ENCODE measurements around the gene HCFC1R1. TPM values are rescaled to one million over a fixed set of nuclear protein-coding genes. Genes with fewer than 3 reads are reported as not detected.

The HCFC1R1 gene
- total and polyA plus RNA-seq, 2 of the 8 experiments (the other 6 are each of a cell fraction or from before 2014, with no cell fraction given): 72.7 to 138 TPM

- Histone ChIP-seq H3K27ac (ENCODE audit: low read depth, low read length) (no peak overlapping the region; the same call in 1 of the 2 replicates), H3K4ac (replicated peaks; ENCODE audit: insufficient read length, low read depth, low read length) (peak overlapping the region; percentile 91), H2BK120ac (replicated peaks; ENCODE audit: low read depth, low read length) (no peak overlapping the region), H4K20me1 (replicated peaks in 1 of 2; ENCODE audit: control insufficient read depth in 1 of 2, insufficient read depth in 2 of 2, low read length in 2 of 2) (peaks cover 0 to 2% of the 10 kb centered on the region in 2 experiments), H2BK20ac (ENCODE audit: low read length) (peak overlapping the region; percentile 80; the same call in 1 of the 2 replicates), H3K79me1 (ENCODE audit: low read depth, low read length) (no peaks in the 10 kb centered on the region), H3K36me3 (ENCODE audit: control insufficient read depth in 2 of 4, insufficient read depth in 4 of 4, low read length in 3 of 4) (no peaks in the 10 kb centered on the region), H2AK5ac (ENCODE audit: low read depth, low read length) (peak overlapping the region; percentile 39; the same call in 1 of the 2 replicates), H2AFZ (ENCODE audit: low read length) (no peak overlapping the region), H3K79me2 (ENCODE audit: control insufficient read depth in 1 of 2, insufficient read depth in 2 of 2, low read length in 2 of 2) (no peaks in the 10 kb centered on the region), H3K9ac (replicated peaks in 1 of 4; ENCODE audit: extremely low read depth in 1 of 4, low read depth in 3 of 4, low read length in 3 of 4) (no peak overlapping the region), H4K8ac (ENCODE audit: extremely low read depth, insufficient read depth, low read length) (peak overlapping the region; percentile 71), H3K18ac (ENCODE audit: extremely low read depth, low read length) (peak overlapping the region; percentile 32; the same call in 1 of the 2 replicates), H3K4me3 (ENCODE audit: extremely low read depth in 1 of 4, insufficient read depth in 2 of 4, low read depth in 3 of 4, low read length in 4 of 4) (no peak overlapping the region), H3K9me3 (ENCODE audit: insufficient read depth in 2 of 2, low read depth in 1 of 2, low read length in 1 of 2) (no peaks in the 10 kb centered on the region), H4K5ac (ENCODE audit: insufficient read length, low read depth, low read length) (no peak overlapping the region), H2BK12ac (ENCODE audit: low read depth, low read length) (peak overlapping the region; percentile 27; the same call in 1 of the 2 replicates), H3K4me1 (replicated peaks in 1 of 4; ENCODE audit: control insufficient read depth in 3 of 4, insufficient read depth in 4 of 4, low read length in 3 of 4) (peaks cover 0 to 27% (median 7%) of the 10 kb centered on the region in 4 experiments; a peak in 6 of 7 replicates), H3K23ac (ENCODE audit: insufficient read length) (no peak overlapping the region), H3K23me2 (ENCODE audit: low read depth, low read length) (no peaks in the 10 kb centered on the region; the same call in 1 of the 2 replicates), H4K91ac (replicated peaks; ENCODE audit: insufficient read length, low read length) (no peak overlapping the region), H2BK5ac (ENCODE audit: low read depth, low read length) (peak overlapping the region; percentile 66; the same call in 1 of the 2 replicates), H3K14ac (ENCODE audit: insufficient read length) (no peak overlapping the region), H2BK15ac (ENCODE audit: low read length) (0 out of 2 replicates have a peak overlapping the region, but pooled peaks have one; percentile 46), H3K27me3 (replicated peaks in 1 of 4; ENCODE audit: control insufficient read depth in 3 of 4, extremely low read depth in 1 of 4, insufficient read depth in 3 of 4, low read length in 3 of 4) (no peaks in the 10 kb centered on the region), H3K56ac (replicated peaks; ENCODE audit: insufficient read length, low read depth, low read length) (no peak overlapping the region), H3K4me2 (ENCODE audit: insufficient read depth in 1 of 2, low read depth in 2 of 2, low read length in 2 of 2) (no peak overlapping the region)
- no peak for TF ChIP-seq SAP30 (IDR thresholded peaks at IDR 0.05; ENCODE audit: insufficient read depth, insufficient replicate concordance, low read length)
- WGBS, 2 experiments (ENCODE audit: extremely low coverage in 1 of 2, insufficient coverage in 1 of 2, insufficient read length in 1 of 2, insufficient replicate concordance in 2 of 2, low coverage in 1 of 2, low lambda C conversion rate in 2 of 2, missing lambda C conversion rate in 1 of 2): 90% methylated on average over 8 of the region's 13 CpGs; no CpG with 5 or more reads in 1 of the 2 experiments
- FAIRE-seq (no peak), DNase-seq (ENCODE audit: low read depth in 1 of 2, low spot score in 2 of 2) (no peak)
- ChIA-PET CTCF (ENCODE audit: partially characterized antibody) (interaction anchor here (1.0 to 17.3 kb wide), 8 partner anchors 9 to 66 kb away, joined by 3 to 639 read pairs (median 4); partner anchors contain the start of genes BICDL2, CLDN6, HCFC1R1 and THOC6), POLR2A (ENCODE audit: partially characterized antibody) (interaction anchor here (1.0 to 15.2 kb wide), 9 partner anchors 9 to 102 kb away, joined by 3 to 200 read pairs (median 6); partner anchors contain the start of genes CLDN6, CLDN9, HCFC1R1 and KREMEN2)
Measured at GRCh38 chr16:2996298-2996697, 27.4 kb downstream of the HCFC1R1 start.

Measured in H1 (cell line).